HEK293T (cell line): Measurements from ENCODE around the gene P3R3URF.

Experiments used
- CTBP1 ChIP-seq: fragments of 450-650 bp; IDR thresholded peaks from 2 replicates; pipeline ENCODE4 v1.6.1; 2016; ENCODE audit warnings: borderline replicate concordance
- FOXA1 ChIP-seq: fragments of 450-650 bp; IDR thresholded peaks from 2 replicates; pipeline ENCODE4 v1.6.1; 2016; ENCODE audit warnings: mild to moderate bottlenecking
- FOXK2 ChIP-seq: fragments of 450-650 bp; IDR thresholded peaks from 2 replicates; pipeline ENCODE4 v1.6.1; 2016; ENCODE audit warnings: mild to moderate bottlenecking
- NFRKB ChIP-seq: fragments of 450-650 bp; IDR thresholded peaks from 2 replicates; pipeline ENCODE4 v1.6.1; 2016; ENCODE audit warnings: mild to moderate bottlenecking, moderate library complexity
- SP1 ChIP-seq: fragments of 450-650 bp; IDR thresholded peaks from 2 replicates; pipeline ENCODE4 v1.6.1; 2017

DNA sequence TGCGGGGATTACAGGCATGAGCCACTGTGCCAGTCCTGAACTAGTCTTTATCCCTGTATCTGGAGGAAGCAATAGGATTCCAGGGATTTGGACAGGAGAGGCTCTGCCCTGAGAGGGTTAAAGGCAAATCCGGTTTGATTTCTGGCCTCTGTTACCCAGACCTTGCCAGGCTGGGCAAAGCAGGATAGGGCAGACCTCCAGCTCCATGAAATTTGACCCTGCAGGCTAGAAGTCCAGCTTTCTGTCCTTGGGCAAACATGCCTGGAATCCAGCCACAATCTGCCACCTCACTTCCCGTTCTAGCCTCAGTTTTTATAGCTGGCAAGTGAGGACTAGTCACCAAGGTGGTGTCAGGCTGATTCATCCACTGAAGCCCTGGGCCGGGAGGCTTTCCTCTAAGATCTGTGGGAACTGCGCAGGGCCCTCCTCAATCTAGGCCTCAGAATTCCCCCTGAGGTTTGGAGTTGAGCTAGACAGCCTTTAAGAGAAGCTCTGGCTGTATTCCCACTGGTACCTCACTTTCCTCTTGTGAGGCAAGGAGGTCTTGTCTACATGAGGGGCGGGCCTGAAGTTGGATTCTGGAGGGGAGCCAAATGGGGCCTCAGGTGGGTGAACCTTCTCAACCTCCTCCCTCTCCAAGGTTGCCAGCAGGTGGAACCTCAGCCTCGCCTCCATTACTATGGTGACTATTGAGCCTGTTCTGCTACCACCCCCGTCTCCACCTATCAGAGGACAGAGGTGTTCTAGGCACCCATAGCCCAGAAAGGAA is 7.0 kb upstream of the P3R3URF start:
- TF ChIP-seq FOXK2 (no peak), SP1 (no peak), CTBP1 (no peak), FOXA1 (no peak), NFRKB (no peak)
